NCI-H446 (cell line): ENCODE measurements around the gene ZBTB2.
"Not testable (repeated sequence)": the region's sequence is repeated elsewhere in the genome, so short reads cannot be mapped to it uniquely, and the experiment has no call there.

Source experiments
- DNase-seq, 2 experiments: peaks; one replicate each; lab custom pipeline; 2025; lab: John Stamatoyannopoulos, UW

The ZBTB2 gene

GRCh38 chr6:151402228-151402627 is 10.9 kb upstream of the ZBTB2 start:
- DNase-seq = no peak

GRCh38 chr6:151400473-151400872 is 9.1 kb upstream of the ZBTB2 start:
- DNase-seq = no peak

- no peak for DNase-seq
Measured at GRCh38 chr6:151399679-151400078, 8.3 kb upstream of the ZBTB2 start.

GRCh38 chr6:151393410-151393809 is 2.1 kb upstream of the ZBTB2 start:
- DNase-seq = no peak

- DNase-seq = no peak
Measured at GRCh38 chr6:151392427-151392826, 1.1 kb upstream of the ZBTB2 start.

- DNase-seq = peak; percentile 17 to 51
Measured at GRCh38 chr6:151390851-151391470, 398 bp downstream of the ZBTB2 start.

GRCh38 chr6:151390276-151390850 is 996 bp downstream of the ZBTB2 start:
- DNase-seq = peak; percentile 90 to 98

- peak in 1 of 2 experiments; percentile 90 for DNase-seq
Measured at GRCh38 chr6:151389618-151390275, 1.6 kb downstream of the ZBTB2 start.

- DNase-seq = peak in 1 of 2 experiments; percentile 38
Measured at GRCh38 chr6:151388997-151389617, 2.3 kb downstream of the ZBTB2 start.

GRCh38 chr6:151388236-151388635 is 3.1 kb downstream of the ZBTB2 start:
- no peak for DNase-seq

- no peak for DNase-seq
Measured at GRCh38 chr6:151387175-151387970, 4.0 kb downstream of the ZBTB2 start.

- no peak for DNase-seq
Measured at GRCh38 chr6:151385177-151385576, 6.2 kb downstream of the ZBTB2 start.

- DNase-seq = no peak
Measured at GRCh38 chr6:151384151-151384550, 7.2 kb downstream of the ZBTB2 start.

GRCh38 chr6:151382631-151383030 is 8.7 kb downstream of the ZBTB2 start:
- not testable (repeated sequence) for DNase-seq

GRCh38 chr6:151381722-151382121 is 9.6 kb downstream of the ZBTB2 start:
- no peak for DNase-seq

GRCh38 chr6:151380848-151381205 is 10.5 kb downstream of the ZBTB2 start:
- no peak for DNase-seq

- DNase-seq = no peak
Measured at GRCh38 chr6:151379933-151380847, 11.2 kb downstream of the ZBTB2 start.

GRCh38 chr6:151377095-151377494 is 14.3 kb downstream of the ZBTB2 start:
- no peak for DNase-seq

GRCh38 chr6:151376440-151376839 is 14.9 kb downstream of the ZBTB2 start:
- DNase-seq = no peak

GRCh38 chr6:151375833-151376232 is 15.5 kb downstream of the ZBTB2 start:
- no peak for DNase-seq

- no peak for DNase-seq
Measured at GRCh38 chr6:151374036-151374683, 17.2 kb downstream of the ZBTB2 start.
